GM23338 (cell line): ENCODE measurements around the gene GBE1. TPM values are rescaled to one million over a fixed set of nuclear protein-coding genes. Genes with fewer than 3 reads are reported as not detected.

Experiments used
- ATAC-seq: fragments of 200-7000 bp; cut with Tn5 transposase; 3 replicates; pipeline ENCODE4 v1.9.1; 2020
- DNase-seq: peaks from one replicate; pipeline ENCODE4 v3.0.0-alpha.2; 2015; ENCODE audit warnings: low spot score
- H2AFZ ChIP-seq: fragments of 200-600 bp; sonication (generic); 2 replicates; pipeline ENCODE4 v1.8.0; 2016; ENCODE audit warnings: antibody characterized with exemption, mild to moderate bottlenecking, moderate library complexity
- H3F3A ChIP-seq: fragments of 200-600 bp; sonication (generic); replicated peaks from 2 replicates; pipeline ENCODE4 v1.8.0; 2017; ENCODE audit warnings: antibody characterized with exemption, mixed run types, low read depth
- H3K27ac ChIP-seq: fragments of 200-600 bp; sonication (generic); 2 replicates; pipeline ENCODE4 v1.6.1; 2016; ENCODE audit warnings: low read depth
- H3K27me3 ChIP-seq: fragments of 200-600 bp; sonication (generic); 2 replicates; pipeline ENCODE4 v1.8.0; 2016; ENCODE audit warnings: mild to moderate bottlenecking, mixed run types, moderate library complexity; ENCODE audit not compliant: insufficient read depth
- H3K36me3 ChIP-seq: fragments of 200-600 bp; sonication (generic); 2 replicates; pipeline ENCODE4 v1.8.0; 2016; ENCODE audit warnings: mild to moderate bottlenecking; ENCODE audit not compliant: insufficient read depth
- H3K4me1 ChIP-seq: fragments of 200-600 bp; sonication (generic); 2 replicates; pipeline ENCODE4 v1.8.0; 2016; ENCODE audit warnings: mild to moderate bottlenecking, moderate library complexity; ENCODE audit not compliant: insufficient read depth
- H3K4me2 ChIP-seq: fragments of 200-600 bp; sonication (generic); 2 replicates; pipeline ENCODE4 v1.7.1; 2017; ENCODE audit warnings: mixed run types
- H3K4me3 ChIP-seq: fragments of 200-600 bp; sonication (generic); 2 replicates; pipeline ENCODE4 v1.6.1; 2016; ENCODE audit warnings: mixed run types
- H3K79me2 ChIP-seq: fragments of 200-600 bp; sonication (generic); replicated peaks from 2 replicates; pipeline ENCODE4 v1.8.0; 2017; ENCODE audit warnings: mild to moderate bottlenecking; ENCODE audit not compliant: insufficient read depth
- H3K9me2 ChIP-seq: fragments of 200-600 bp; sonication (generic); 2 replicates; pipeline ENCODE4 v1.8.0; 2017; ENCODE audit not compliant: insufficient read depth
- H4K20me1 ChIP-seq: fragments of 200-600 bp; sonication (generic); replicated peaks from 2 replicates; pipeline ENCODE4 v1.8.0; 2017; ENCODE audit warnings: mild to moderate bottlenecking; ENCODE audit not compliant: insufficient read depth
- H3K27ac Mint-ChIP-seq: 2 replicates; pipeline ENCODE4 v1.8.0; 2020; ENCODE audit warnings: inconsistent platforms, mild to moderate bottlenecking, moderate library complexity, mixed read lengths
- H3K27me3 Mint-ChIP-seq: 3 replicates; pipeline ENCODE4 v1.8.0; 2022; ENCODE audit warnings: low read depth, mild to moderate bottlenecking, moderate library complexity, mixed read lengths, inconsistent platforms; ENCODE audit not compliant: insufficient read depth, poor library complexity
- H3K36me3 Mint-ChIP-seq: 3 replicates; pipeline ENCODE4 v1.8.0; 2021; ENCODE audit warnings: low read depth, mild to moderate bottlenecking, inconsistent platforms, moderate library complexity, mixed read lengths
- H3K4me1 Mint-ChIP-seq: 3 replicates; pipeline ENCODE4 v1.8.0; 2020; ENCODE audit warnings: mild to moderate bottlenecking, inconsistent platforms, mixed read lengths
- H3K4me3 Mint-ChIP-seq: 3 replicates; pipeline ENCODE4 v1.8.0; 2021; ENCODE audit warnings: moderate library complexity, mild to moderate bottlenecking, inconsistent platforms, mixed read lengths
- H3K9me3 Mint-ChIP-seq: 3 replicates; pipeline ENCODE4 v1.8.0; 2020; ENCODE audit warnings: moderate library complexity, mild to moderate bottlenecking, inconsistent platforms, mixed read lengths
- EZH2 ChIP-seq: fragments of 200-600 bp; sonication (generic); IDR thresholded peaks from one replicate; pipeline ENCODE4 v1.8.0; 2017; ENCODE audit warnings: antibody characterized with exemption, mild to moderate bottlenecking, low read depth; ENCODE audit not compliant: unreplicated experiment
- EZH2phosphoT487 ChIP-seq: fragments of 200-600 bp; sonication (generic); IDR thresholded peaks from one replicate; pipeline ENCODE4 v1.8.1; 2018; ENCODE audit warnings: antibody characterized with exemption; ENCODE audit not compliant: unreplicated experiment
- NANOG ChIP-seq: IDR thresholded peaks from 2 replicates; pipeline ENCODE4 v1.6.1; 2016; ENCODE audit warnings: antibody characterized with exemption, borderline replicate concordance
- STAT1 ChIP-seq: IDR thresholded peaks from one replicate; pipeline ENCODE4 v1.6.1; 2016; ENCODE audit warnings: antibody characterized with exemption; ENCODE audit not compliant: unreplicated experiment
- polyA plus RNA-seq: library from polyadenylated mRNA; unstranded; fragments of >200 nt; fragmentation: Nextera tagmentation; extraction: Ambion mirVana; gene quantifications from 2 replicates; pipeline ENCODE4 v1.2.1, GENCODE V29; 2016
- total RNA-seq: library from RNA; depleted of rRNA; stranded (reverse); fragments of >200 nt; shearing (Covaris generic); gene quantifications from 2 replicates; pipeline ENCODE4 v1.2.3, GENCODE V29; 2014
- TF ChIP-seq, protein P1 (sequence below), 2 experiments: fragments of 200-600 bp in 1 of 2; sonication (generic) in 1 of 2; conservative IDR thresholded peaks; 2 replicates each; pipeline versions ENCODE4 v1.5.1 to v1.6.1; 2016 to 2017; ENCODE audit warnings: antibody characterized with exemption in 2 of 2, low read depth in 2 of 2, mild to moderate bottlenecking in 2 of 2, moderate library complexity in 1 of 2
- TF ChIP-seq, protein P2 (sequence below): fragments of 250-450 bp; sonication (Bioruptor Pico); IDR thresholded peaks from 2 replicates; pipeline ENCODE4 v1.5.0; 2020; ENCODE audit warnings: mild to moderate bottlenecking, moderate library complexity

GBE1 gene
- total and polyA plus RNA-seq, 2 experiments from 2014 or later = 6.4 to 12.2 TPM

DNA sequence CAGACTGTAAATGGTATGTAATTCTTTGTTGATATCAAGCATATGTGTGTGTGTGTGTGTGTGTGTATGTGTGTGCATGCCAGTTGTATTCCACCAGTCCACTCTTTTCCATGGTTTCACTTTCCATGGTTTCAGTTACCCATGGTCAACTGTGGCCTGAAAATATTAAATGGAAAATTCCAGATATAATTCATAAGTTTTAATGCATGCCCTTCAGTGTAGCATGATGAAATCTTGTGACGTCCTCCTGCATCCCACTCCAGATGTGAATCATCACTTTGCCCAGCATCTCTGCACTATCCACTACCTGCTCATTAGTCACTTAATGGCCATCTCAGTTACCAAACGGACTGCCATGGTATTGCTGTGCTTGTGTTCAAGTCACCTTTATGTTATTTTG is 215.9 kb downstream of the GBE1 start:
- no peaks in the 10 kb centered on the region for H4K20me1 ChIP-seq
- H3F3A ChIP-seq = no peaks in the 10 kb centered on the region
- no peaks in the 10 kb centered on the region for H3K79me2 ChIP-seq
- Mint-ChIP-seq H3K9me3 (peaks cover 36% of the 10 kb centered on the region), H3K27me3 (peaks cover 4% of the 10 kb centered on the region), H3K4me1 (peaks cover 2% of the 10 kb centered on the region; the same call in 1 of the 3 replicates), H3K36me3 (peaks cover 22% of the 10 kb centered on the region), H3K27ac (no peak overlapping the region), H3K4me3 (no peak overlapping the region)
- H3K4me1 ChIP-seq = no peaks in the 10 kb centered on the region
- ATAC-seq = no peak
- TF ChIP-seq, protein P1, sequence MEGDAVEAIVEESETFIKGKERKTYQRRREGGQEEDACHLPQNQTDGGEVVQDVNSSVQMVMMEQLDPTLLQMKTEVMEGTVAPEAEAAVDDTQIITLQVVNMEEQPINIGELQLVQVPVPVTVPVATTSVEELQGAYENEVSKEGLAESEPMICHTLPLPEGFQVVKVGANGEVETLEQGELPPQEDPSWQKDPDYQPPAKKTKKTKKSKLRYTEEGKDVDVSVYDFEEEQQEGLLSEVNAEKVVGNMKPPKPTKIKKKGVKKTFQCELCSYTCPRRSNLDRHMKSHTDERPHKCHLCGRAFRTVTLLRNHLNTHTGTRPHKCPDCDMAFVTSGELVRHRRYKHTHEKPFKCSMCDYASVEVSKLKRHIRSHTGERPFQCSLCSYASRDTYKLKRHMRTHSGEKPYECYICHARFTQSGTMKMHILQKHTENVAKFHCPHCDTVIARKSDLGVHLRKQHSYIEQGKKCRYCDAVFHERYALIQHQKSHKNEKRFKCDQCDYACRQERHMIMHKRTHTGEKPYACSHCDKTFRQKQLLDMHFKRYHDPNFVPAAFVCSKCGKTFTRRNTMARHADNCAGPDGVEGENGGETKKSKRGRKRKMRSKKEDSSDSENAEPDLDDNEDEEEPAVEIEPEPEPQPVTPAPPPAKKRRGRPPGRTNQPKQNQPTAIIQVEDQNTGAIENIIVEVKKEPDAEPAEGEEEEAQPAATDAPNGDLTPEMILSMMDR (conservative IDR thresholded peaks at IDR 0.05; ENCODE audit: low read depth in 2 of 2) = no peak
- TF ChIP-seq, protein P2, sequence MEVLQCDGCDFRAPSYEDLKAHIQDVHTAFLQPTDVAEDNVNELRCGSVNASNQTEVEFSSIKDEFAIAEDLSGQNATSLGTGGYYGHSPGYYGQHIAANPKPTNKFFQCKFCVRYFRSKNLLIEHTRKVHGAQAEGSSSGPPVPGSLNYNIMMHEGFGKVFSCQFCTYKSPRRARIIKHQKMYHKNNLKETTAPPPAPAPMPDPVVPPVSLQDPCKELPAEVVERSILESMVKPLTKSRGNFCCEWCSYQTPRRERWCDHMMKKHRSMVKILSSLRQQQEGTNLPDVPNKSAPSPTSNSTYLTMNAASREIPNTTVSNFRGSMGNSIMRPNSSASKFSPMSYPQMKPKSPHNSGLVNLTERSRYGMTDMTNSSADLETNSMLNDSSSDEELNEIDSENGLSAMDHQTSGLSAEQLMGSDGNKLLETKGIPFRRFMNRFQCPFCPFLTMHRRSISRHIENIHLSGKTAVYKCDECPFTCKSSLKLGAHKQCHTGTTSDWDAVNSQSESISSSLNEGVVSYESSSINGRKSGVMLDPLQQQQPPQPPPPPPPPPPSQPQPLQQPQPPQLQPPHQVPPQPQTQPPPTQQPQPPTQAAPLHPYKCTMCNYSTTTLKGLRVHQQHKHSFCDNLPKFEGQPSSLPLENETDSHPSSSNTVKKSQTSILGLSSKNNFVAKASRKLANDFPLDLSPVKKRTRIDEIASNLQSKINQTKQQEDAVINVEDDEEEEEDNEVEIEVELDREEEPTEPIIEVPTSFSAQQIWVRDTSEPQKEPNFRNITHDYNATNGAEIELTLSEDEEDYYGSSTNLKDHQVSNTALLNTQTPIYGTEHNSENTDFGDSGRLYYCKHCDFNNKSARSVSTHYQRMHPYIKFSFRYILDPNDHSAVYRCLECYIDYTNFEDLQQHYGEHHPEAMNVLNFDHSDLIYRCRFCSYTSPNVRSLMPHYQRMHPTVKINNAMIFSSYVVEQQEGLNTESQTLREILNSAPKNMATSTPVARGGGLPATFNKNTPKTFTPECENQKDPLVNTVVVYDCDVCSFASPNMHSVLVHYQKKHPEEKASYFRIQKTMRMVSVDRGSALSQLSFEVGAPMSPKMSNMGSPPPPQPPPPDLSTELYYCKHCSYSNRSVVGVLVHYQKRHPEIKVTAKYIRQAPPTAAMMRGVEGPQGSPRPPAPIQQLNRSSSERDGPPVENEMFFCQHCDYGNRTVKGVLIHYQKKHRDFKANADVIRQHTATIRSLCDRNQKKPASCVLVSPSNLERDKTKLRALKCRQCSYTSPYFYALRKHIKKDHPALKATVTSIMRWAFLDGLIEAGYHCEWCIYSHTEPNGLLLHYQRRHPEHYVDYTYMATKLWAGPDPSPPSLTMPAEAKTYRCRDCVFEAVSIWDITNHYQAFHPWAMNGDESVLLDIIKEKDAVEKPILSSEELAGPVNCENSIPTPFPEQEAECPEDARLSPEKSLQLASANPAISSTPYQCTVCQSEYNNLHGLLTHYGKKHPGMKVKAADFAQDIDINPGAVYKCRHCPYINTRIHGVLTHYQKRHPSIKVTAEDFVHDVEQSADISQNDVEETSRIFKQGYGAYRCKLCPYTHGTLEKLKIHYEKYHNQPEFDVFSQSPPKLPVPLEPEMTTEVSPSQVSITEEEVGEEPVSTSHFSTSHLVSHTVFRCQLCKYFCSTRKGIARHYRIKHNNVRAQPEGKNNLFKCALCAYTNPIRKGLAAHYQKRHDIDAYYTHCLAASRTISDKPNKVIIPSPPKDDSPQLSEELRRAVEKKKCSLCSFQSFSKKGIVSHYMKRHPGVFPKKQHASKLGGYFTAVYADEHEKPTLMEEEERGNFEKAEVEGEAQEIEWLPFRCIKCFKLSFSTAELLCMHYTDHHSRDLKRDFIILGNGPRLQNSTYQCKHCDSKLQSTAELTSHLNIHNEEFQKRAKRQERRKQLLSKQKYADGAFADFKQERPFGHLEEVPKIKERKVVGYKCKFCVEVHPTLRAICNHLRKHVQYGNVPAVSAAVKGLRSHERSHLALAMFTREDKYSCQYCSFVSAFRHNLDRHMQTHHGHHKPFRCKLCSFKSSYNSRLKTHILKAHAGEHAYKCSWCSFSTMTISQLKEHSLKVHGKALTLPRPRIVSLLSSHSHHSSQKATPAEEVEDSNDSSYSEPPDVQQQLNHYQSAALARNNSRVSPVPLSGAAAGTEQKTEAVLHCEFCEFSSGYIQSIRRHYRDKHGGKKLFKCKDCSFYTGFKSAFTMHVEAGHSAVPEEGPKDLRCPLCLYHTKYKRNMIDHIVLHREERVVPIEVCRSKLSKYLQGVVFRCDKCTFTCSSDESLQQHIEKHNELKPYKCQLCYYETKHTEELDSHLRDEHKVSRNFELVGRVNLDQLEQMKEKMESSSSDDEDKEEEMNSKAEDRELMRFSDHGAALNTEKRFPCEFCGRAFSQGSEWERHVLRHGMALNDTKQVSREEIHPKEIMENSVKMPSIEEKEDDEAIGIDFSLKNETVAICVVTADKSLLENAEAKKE (CRISPR knock-in tag) = no peak
- no peak for TF ChIP-seq EZH2phosphoT487
- TF ChIP-seq EZH2 = no peak
- TF ChIP-seq STAT1 = no peak
- TF ChIP-seq NANOG = no peak
- no peak overlapping the region for H3K4me3 ChIP-seq
- peaks cover 19% of the 10 kb centered on the region; the same call in 1 of the 2 replicates for H3K36me3 ChIP-seq
- H2AFZ ChIP-seq = no peak overlapping the region
- H3K27ac ChIP-seq = no peak overlapping the region
- H3K4me2 ChIP-seq = no peak overlapping the region
- no peaks in the 10 kb centered on the region for H3K27me3 ChIP-seq
- DNase-seq = no peak
- no peaks in the 10 kb centered on the region for H3K9me2 ChIP-seq
